ENCODE measurements around the gene CSF1.
"Not testable (repeated sequence)": the region's sequence is repeated elsewhere in the genome, so short reads cannot be mapped to it uniquely, and the experiment has no call there.

The CSF1 gene, protein sequence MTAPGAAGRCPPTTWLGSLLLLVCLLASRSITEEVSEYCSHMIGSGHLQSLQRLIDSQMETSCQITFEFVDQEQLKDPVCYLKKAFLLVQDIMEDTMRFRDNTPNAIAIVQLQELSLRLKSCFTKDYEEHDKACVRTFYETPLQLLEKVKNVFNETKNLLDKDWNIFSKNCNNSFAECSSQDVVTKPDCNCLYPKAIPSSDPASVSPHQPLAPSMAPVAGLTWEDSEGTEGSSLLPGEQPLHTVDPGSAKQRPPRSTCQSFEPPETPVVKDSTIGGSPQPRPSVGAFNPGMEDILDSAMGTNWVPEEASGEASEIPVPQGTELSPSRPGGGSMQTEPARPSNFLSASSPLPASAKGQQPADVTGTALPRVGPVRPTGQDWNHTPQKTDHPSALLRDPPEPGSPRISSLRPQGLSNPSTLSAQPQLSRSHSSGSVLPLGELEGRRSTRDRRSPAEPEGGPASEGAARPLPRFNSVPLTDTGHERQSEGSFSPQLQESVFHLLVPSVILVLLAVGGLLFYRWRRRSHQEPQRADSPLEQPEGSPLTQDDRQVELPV
- 16.4 to 109 reads per million in 2 experiments for total RNA-seq

DNA sequence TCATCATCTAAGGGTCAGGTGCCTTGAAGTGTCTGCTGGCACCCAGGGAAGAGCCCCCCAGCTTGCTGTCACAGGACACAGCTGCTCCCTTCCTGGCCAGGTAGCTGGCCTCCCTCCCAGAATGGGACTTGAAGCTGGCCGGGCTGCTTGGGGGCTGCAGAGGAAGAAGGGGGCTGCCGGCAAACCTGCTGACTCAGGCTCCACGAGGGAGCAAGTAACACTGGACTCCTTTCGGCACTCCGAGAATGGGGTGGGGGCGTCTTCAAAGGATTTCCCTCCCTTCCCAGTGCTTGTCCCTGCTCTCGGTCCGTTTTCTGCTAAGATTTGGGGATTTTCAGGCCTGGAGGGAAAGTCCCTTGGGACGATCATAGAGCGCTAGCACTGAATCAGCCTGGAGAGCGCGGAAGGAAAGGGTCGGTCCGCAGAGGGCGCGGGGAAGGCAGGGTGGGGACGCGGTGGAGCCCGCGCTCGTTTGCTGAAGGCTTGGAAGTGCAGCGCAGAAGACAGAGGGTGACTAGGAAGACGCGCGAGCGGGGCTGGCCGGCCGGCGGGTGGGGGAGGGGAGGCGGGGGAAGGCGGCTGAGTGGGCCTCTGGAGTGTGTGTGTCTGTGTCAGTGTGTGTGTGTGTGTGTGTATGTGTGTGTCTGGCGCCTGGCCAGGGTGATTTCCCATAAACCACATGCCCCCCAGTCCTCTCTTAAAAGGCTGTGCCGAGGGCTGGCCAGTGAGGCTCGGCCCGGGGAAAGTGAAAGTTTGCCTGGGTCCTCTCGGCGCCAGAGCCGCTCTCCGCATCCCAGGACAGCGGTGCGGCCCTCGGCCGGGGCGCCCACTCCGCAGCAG is at the start of gene CSF1:
Gene CSF1 (plus strand): TSS at position 727 of the 840 bp plus-strand sequence. CDS start 175 bp downstream, outside the sequence.
- peak; percentile 21 for DNase-seq (ENCODE audit: low read depth)

DNA sequence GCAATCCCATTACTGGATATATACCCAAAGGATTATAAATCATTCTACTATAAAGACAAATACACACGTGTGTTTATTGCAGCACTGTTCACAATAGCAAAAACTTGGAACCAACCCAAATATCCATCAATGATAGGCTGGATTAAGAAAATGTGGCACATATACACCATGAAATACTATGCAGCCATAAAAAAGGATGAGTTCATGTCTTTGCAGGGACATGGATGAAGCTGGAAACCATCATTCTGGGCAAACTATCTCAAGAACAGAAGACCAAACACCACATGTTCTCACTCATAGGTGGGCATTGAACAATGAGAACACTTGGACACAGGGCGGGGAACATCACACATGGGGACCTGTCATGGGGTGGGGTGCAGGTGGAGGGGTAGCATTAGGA is 49.0 kb upstream of the CSF1 start:
- DNase-seq (ENCODE audit: low read depth), result not testable (repeated sequence)

DNA sequence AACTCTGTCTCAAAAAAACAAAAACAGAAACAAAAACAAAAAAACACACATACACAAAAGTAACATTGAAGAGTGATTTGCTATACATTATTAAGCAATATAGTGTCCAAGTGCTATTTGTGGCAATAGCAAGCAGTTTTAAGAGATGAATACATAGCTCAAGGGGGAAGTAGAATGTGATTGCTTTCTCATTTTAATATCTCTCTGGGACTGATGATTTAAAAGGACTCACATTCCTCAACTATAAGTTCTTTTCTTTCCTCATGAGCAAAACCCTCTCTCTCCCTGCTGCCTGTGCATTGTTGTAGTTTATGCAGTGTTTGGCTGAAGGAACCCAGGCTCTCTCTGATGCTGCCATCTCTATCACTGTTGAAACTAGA is 47.0 kb upstream of the CSF1 start:
- DNase-seq (ENCODE audit: low read depth), result no peak

DNA sequence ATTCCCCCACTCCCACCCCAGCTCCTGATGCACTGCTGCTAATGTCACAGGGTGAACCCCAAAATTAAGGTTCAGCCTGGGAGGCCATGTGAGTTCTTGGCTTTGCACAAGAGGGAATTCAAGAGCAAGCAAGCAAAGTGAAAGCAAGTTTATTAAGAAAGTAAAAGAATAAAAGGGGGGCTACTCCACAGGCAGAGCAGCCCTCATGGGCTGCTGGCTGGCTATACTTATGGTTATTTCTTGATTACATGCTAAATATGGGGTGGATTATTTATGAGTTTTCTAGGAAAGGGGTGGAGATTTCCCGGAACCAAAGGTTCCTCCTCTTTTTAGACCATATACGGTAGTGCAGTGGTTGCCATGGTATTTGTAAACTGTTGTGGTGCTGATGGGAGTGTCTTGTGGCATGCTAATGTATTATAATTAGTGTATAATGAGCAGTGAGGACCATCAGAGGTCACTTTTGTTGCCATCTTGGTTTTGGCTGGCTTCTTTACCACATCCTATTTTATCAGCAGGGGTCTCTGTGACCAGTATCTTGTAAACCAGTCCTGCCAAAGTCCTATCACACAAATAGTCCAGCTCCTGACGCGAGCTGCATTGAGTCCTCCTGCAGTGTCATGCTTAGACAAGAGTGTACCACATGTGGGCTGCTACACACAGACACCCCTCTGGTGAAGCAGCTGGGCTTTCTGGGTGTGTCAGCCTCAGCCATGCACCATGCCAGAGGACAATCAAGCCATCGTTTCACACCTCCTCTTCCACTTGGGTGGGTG is 46.4 kb upstream of the CSF1 start:
- DNase-seq (ENCODE audit: low read depth), result no peak

DNA sequence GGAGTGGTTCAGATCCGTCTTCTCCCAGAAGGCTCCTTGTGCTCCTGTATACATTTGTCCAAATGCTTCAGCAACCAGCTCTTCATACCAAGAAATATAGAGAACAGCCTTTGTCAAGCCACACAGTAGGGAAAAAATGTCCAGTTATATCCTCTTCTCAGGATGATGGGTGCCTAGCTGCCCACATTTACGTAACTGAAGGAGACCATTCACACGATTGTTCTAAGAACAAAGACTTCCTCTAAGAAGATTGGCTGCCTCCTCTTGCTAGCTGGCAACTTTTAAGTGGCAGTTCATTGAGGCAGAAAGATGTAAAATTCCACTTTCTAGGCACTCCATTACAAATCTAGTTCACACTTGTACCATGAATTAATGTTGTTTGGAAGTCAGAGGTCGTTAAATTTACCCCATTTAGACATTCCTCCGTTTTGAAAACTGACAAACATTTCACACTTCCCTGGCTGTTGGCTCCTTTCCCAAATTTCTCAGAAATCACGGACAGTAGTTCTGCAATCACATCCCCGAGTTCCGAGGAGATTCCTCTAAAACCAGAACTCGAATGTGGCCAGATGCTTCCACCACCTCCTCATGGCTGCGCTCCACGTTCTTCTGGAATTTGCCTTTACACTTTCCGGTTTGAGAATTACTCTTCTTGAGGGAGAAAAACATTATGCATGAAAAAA is 45.6 kb upstream of the CSF1 start:
- no peak for DNase-seq (ENCODE audit: low read depth)

DNA sequence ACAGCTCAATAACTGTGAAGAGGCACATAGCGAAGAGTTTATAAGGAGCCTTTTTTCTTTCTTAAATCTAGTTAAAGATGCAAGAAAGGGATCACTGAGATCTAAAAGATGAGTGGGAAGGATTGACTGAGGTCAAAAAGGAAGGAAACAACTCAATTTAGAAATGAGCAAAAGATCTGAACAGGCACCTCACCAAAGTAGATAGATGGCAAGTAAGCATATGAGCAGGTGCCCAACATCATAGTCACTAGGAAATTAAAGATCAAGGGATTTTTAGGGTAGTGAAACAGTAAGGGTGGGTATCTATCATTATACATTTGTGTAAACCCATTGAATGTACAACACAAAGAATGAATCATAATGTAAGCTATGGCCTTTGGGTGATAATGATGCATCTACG is 44.6 kb upstream of the CSF1 start:
- no peak for DNase-seq (ENCODE audit: low read depth)

DNA sequence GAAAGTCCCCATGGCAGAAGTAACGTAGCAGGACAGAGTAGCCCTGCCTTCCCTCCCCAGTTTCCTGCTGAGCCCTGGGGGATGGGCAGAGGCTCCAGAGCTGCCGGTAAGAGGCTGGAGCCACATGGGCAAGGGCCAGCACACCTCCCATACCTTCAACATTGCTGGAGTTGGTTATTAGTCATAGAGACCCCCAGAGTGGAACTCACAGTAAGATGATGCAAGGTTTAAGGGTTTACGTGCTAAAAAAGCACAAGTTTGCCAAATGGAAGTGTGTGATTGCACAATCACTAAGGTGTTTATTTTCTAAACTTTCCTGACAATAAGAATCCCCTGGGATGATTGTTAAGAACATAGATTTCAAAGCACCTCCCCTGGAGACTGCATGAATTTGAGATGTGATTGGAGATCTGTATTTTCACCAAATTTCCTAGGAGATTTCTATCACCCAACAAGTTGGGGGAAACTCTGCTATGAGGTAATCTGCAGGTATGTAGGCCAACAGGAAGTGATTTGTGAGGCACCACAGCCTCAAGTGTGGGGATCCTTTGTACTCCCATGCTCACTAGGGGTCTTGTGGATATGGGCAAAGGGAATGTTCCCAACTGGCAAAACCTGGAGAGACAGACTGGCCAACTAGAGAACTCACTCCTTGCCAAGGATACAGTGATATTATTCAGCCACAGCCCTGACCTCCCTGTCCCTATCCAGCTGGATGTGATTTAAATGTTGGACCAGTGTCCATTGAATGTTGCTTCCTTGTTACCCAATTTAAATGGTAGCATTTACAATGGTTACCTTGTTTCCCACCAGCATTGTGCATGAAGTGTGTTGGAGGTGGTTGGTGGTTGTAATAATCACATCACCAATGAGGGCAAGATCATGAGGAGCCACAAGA is 37.1 kb upstream of the CSF1 start:
- DNase-seq (ENCODE audit: low read depth), result no peak

DNA sequence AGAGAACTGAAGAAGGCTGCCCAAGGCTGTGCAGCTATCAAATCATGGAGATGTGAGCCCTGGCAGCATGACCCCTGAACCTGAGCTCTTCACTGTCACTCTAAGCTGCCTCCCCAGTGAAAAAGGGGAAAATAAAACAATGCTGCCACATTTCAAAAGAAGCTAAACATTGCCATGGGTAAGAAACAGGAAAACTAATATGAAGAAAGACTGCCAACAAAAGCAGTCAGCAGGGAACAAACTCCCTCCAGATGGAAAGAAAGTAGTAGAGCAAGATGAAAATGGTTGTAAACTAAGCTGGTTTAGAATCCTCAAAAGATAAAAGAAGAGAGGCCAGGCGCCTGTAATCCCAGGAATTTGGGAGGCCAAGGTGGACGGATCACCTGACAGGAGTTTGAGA is 36.2 kb upstream of the CSF1 start:
- no peak for DNase-seq (ENCODE audit: low read depth)

DNA sequence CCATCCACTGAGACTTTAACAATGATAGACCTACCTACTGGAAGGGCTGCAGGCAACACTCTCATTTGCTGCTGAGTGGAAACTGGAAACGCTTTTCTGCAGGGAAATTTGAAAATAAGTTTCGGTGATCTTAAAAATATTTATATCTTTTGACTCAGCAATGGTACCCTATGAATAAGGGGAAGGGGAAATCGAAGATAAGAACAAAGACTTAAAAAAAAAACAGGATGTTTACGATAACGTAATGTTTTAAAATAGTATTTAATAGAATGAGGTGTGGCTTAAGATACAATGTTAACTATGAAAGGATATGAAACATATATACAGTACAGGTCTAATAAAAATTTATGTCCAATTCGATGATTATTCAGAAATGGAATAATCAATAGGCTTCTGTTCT is 34.8 kb upstream of the CSF1 start:
- DNase-seq (ENCODE audit: low read depth), result no peak

DNA sequence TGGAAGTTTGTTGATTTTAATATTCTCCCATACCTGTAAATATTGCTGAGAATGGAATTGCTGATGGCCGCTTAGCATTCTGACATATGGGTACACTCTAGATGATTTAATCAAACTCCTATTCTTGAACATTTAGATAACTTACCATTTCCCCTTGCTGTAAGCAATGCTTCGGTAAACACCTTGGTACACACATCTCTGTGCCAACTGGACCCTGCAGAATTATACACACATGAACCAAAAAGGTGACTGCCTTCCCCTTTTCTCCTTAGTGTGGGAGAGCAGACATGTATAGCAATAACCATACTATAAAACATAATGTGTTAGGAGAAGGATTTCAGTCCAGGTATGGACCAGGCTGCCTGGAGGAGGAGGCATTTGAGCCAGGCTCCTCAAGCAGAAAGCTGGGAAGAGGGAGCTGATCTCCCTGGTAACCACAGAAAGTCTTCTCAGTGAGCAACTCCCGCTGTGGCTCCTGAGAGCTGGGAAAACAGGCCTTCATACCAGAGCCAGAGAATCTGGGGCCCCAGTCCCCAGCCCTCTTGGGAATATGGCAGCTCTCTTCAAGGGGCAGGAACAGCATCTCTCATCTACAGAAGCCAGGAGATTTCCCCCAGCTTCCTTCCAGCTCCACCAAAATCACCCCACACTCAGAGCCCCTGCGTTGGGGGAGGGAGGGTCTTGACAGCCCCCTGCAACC is 33.9 kb upstream of the CSF1 start:
- no peak for DNase-seq (ENCODE audit: low read depth)

DNA sequence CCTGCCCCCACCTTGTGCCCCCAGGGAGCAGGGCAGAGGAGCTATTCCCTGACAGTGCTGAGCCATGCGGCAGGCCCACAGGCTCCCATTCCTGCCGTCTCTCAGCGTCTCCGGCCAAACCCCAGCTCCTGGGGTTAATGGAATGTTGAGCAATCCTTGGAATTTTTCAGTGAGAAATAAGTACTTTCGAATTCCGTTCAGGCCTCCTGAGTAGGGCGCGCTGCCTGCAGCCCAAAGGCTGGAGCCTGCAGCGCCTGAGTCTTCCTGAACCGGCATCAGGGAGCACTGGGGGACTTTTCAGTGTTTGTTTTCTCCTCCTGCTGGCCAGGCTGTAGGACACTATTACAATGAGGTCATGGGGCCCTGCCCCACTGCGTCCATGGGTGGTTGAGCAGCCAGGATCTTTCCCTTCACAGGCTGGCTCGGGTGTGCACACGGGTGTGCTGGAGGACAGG is 33.3 kb upstream of the CSF1 start:
- no peak for DNase-seq (ENCODE audit: low read depth)

DNA sequence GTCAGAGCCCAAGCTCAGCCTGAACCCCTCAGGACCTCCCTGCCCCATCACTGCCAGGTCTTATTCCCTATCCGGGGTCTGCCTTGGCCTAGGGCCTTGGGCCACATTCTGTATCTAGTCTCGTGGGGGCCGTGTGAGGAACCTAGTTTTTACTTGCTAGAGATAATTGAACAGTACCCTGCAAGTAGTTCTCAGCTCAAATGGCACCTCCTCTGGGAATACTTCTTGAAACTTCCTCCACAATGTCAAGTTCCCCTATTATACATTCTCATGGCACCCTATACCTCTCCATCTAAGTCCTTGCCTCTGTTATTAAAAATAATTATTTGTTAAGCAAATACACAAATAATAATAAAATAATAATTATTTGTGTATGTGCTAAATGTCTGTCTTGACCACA is 32.9 kb upstream of the CSF1 start:
- no peak for DNase-seq (ENCODE audit: low read depth)

DNA sequence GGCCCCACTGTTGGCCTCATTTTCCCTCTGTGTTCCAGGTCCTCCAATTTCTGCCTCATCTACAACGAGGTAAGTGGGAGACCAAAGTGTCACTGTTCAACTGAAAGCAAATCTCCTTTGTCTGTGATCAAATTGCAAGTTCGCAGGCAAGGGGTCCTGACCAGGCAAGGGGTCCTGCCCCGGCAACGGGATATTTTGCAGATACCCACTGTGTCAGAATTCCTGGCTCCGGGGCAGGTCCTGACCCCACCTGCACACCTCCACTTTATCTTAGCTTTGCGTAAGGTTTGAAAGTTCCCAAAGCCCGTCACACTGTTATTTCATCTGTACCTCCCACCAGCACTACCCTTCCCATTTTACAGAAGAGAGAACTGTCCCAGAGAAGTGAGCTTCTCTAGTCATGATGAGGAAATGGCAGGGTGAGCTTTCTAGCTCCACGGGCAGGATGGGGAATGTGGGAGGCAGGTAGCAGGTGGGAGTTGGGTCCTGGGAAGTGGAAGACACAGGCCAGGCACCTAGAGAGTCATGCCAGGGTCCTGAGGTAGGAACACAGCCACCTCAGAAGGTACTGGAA is 32.0 kb upstream of the CSF1 start:
- no peak for DNase-seq (ENCODE audit: low read depth)

DNA sequence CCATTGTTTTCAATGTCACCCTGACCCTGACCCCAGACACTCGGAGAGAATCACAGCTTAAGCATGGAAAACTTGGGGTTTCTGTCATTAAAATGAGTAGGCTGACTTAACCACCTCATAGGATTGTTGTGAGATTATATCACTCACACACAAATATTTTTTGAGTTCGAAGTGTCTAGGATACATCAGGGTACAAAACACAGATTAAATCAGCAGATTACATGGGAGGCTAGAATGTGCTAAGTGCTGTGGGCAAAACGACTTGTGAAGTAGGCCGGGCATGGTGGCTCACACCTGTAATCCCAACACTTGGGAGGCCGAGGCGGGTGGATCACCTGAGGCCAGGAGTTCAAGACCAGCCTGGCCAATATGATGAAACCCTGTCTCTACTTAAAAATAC is 31.3 kb upstream of the CSF1 start:
- DNase-seq (ENCODE audit: low read depth), result not testable (repeated sequence)

DNA sequence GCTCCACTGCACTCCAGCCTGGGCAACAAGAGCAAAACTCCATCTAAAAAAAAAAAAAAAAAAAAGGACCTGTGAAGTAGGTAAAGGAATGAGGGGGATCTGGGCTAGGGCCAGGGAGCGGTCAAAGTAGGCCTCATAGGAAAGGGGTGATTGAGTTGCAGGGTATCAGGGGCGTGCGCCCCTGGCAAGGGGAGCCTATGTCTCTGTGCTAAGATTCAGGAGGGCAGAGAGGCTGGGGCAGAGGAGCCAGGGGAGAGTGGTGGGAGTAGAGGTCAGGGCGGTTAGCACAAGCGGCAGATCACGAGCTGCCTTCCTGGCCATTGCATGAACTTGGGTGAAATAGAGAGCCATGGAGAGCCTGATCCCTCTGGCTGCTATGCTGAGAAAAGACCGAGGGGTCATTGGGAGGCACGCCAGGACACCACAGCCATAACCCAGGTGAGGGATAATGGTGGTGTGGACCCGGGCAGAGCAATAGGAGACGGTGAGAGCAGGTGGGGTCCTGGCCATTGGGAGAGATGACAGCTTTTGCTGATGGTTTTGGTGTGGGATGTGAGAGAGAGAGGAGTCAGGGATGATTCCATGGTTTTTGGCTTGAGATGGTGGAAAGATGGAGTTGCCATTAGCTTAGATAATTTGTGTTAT is 30.6 kb upstream of the CSF1 start:
- no peak for DNase-seq (ENCODE audit: low read depth)

DNA sequence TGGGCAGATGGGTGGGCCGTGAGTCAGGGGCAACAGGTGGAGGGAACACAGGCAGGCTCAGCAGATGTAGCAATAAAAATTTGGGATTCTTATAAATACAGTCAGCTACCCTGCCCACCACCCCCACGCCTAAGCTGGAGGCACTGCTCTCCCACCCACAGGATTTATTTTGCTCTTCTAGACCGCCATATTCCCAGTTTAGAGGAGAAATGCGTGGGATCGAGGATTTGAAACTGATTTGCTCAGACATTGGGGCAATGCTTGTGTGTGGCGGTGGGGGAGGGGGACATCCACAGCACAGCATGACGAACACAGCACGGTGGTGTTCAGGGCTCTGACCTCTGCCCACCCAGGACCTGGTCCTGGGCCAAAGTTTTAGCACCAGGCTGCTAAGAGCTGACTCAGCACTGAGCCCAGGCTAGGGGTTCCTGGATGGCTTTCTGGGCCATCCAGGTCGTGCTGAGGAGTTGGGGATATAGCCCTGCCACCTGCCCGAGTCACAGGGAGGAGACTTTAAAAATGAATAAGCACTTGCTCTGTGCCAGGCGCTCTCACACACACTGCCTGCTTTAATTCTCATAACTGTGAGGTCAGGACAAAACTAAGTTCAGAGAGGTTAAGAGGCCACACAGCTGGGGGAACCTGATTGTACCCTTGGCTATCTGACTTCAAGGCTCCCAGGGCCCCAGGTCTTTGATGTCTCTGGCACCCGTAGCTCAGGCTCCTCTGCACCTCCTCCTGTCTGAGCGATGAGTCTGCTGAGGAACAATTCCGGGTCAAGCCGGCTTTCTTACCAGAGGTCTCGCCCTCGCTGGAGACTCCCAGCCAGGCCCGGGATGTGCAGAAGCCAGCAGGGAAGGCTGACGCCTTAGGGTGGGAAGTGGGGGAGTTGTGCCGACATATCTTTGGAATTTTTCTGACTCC is 29.4 kb upstream of the CSF1 start:
- DNase-seq (ENCODE audit: low read depth), result no peak

DNA sequence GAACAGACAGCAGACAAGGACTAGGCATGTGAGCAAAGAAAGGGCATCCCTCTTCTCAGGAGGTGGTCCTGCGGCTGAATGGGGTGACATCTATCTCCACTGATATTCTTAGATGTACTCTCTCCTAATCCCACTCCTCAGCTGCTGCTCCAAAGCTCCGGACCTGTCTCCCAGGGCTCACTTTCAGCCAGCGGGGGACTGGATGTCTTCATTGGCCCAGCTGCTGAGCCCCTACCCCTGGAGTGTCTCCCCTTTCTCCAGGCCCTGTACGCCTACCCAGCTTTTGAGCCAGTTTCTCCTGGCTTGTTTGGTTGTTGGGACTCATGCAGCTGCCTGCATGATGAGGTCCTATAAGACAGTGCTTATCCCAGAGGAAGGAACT is 28.8 kb upstream of the CSF1 start:
- DNase-seq (ENCODE audit: low read depth), result no peak

Measured in T follicular helper cell (primary cell).